H1 (cell line): ENCODE results near the gene CTDNEP1.

Experiments
- CBX5 ChIP-seq: fragments of 300-800, 300-1000 bp; sonication (generic); IDR thresholded peaks from 2 replicates; pipeline ENCODE4 v1.7.1; 2016; ENCODE audit warnings: antibody characterized with exemption, low read length, low read depth
- CREB1 ChIP-seq: IDR thresholded peaks from 2 replicates; pipeline ENCODE4 v1.6.1; 2012; ENCODE audit warnings: inconsistent platforms
- EGR1 ChIP-seq: IDR thresholded peaks from 2 replicates; pipeline ENCODE4 v1.6.1; 2011; ENCODE audit warnings: low read depth, low read length, borderline replicate concordance
- MAFK ChIP-seq: IDR thresholded peaks from 2 replicates; pipeline ENCODE4 v1.6.1; 2012; ENCODE audit warnings: low read depth, mild to moderate bottlenecking, improper control_type of control experiment, low read length
- SP1 ChIP-seq: IDR thresholded peaks from 2 replicates; pipeline ENCODE4 v1.6.1; 2011; ENCODE audit warnings: low read depth, low read length
- TAF1 ChIP-seq: IDR thresholded peaks from 2 replicates; pipeline ENCODE4 v1.6.1; 2011; ENCODE audit warnings: mild to moderate bottlenecking, low read depth, low read length
- TF ChIP-seq, protein P1 (sequence below), 3 experiments: IDR thresholded peaks; 1 replicate in 2 of 3; 2 replicates in 1 of 3; pipeline versions ENCODE4 v1.5.1 to v1.6.1; 2011; ENCODE audit warnings: low read length in 3 of 3, mild to moderate bottlenecking in 3 of 3, inconsistent platforms in 2 of 3, low read depth in 1 of 3, moderate library complexity in 1 of 3; ENCODE audit not compliant: insufficient read depth in 1 of 3; ENCODE audit errors: control extremely low read depth in 1 of 3

DNA sequence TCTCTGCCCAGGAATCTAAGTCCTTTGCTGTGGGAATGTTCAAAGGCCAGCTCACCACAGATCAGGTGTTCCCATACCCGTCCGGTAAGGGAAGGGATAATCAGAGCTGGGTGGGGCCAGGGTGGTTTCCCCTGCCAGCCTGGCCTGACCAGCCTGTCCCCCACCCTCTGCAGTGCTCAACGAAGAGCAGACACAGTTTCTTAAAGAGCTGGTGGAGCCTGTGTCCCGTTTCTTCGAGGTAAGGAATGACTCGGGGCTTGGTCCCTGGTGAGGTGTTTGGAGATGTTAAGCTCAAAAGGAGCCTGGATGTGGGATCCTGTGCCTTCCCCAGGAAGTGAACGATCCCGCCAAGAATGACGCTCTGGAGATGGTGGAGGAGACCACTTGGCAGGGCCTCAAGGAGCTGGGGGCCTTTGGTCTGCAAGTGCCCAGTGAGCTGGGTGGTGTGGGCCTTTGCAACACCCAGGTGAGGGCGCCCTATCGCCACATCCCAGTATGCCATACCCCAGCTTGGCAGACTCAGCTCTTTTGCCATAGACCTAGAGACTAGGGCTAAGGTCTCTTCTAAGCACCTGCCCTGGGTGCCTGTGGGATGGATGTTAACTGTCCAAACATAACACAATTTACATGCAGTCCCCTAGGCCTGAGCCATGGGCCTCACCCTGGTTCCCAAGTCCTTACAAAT lies 30.8 kb downstream of the CTDNEP1 start:
- TF ChIP-seq, protein P1, sequence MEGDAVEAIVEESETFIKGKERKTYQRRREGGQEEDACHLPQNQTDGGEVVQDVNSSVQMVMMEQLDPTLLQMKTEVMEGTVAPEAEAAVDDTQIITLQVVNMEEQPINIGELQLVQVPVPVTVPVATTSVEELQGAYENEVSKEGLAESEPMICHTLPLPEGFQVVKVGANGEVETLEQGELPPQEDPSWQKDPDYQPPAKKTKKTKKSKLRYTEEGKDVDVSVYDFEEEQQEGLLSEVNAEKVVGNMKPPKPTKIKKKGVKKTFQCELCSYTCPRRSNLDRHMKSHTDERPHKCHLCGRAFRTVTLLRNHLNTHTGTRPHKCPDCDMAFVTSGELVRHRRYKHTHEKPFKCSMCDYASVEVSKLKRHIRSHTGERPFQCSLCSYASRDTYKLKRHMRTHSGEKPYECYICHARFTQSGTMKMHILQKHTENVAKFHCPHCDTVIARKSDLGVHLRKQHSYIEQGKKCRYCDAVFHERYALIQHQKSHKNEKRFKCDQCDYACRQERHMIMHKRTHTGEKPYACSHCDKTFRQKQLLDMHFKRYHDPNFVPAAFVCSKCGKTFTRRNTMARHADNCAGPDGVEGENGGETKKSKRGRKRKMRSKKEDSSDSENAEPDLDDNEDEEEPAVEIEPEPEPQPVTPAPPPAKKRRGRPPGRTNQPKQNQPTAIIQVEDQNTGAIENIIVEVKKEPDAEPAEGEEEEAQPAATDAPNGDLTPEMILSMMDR (IDR thresholded peaks at IDR 0.05; ENCODE audit: control extremely low read depth in 1 of 3, insufficient read depth in 1 of 3, low read depth in 1 of 3, low read length in 3 of 3) = peak; percentile 53 to 78 (median 77)
- TF ChIP-seq CBX5 (no peak), CREB1 (no peak; the same call in 1 of the 2 replicates), EGR1 (no peak), SP1 (no peak), MAFK (peak; percentile 73; the same call in 1 of the 2 replicates), TAF1 (no peak)
